ENCODE measurements around the gene FMOD.
A peak's percentile ranks its signal among the peaks of the same experiment; 100 is the strongest.
"Not testable (repeated sequence)": the region's sequence is repeated elsewhere in the genome, so short reads cannot be mapped to it uniquely, and the experiment has no call there.

FMOD gene

GRCh38 chr1:203325026-203325417 lies 25.9 kb downstream of the FMOD start:
- DNase-seq: no peak

- DNase-seq: no peak
Measured at GRCh38 chr1:203324105-203325025, 26.6 kb downstream of the FMOD start.

- DNase-seq: no peak
Measured at GRCh38 chr1:203323587-203323986, 27.3 kb downstream of the FMOD start.

- no peak for DNase-seq
Measured at GRCh38 chr1:203322500-203323179, 28.3 kb downstream of the FMOD start.

- no peak for DNase-seq
Measured at GRCh38 chr1:203321273-203322052, 29.5 kb downstream of the FMOD start.

GRCh38 chr1:203320591-203321272 lies 30.2 kb downstream of the FMOD start:
- DNase-seq: no peak

GRCh38 chr1:203318229-203318517 lies 32.7 kb downstream of the FMOD start:
- DNase-seq: no peak

- no peak for DNase-seq
Measured at GRCh38 chr1:203317429-203318228, 33.3 kb downstream of the FMOD start.

- DNase-seq: no peak
Measured at GRCh38 chr1:203316626-203317093, 34.3 kb downstream of the FMOD start.

- DNase-seq: not testable (repeated sequence)
Measured at GRCh38 chr1:203314025-203314759, 36.7 kb downstream of the FMOD start.

- DNase-seq: no peak
Measured at GRCh38 chr1:203311368-203312301, 39.3 kb downstream of the FMOD start.

GRCh38 chr1:203308923-203309331 lies 42.0 kb downstream of the FMOD start:
- no peak for DNase-seq

GRCh38 chr1:203308328-203308922 lies 42.5 kb downstream of the FMOD start:
- DNase-seq: no peak

- DNase-seq: no peak
Measured at GRCh38 chr1:203307641-203308126, 43.2 kb downstream of the FMOD start.

GRCh38 chr1:203306965-203307541 lies 43.9 kb downstream of the FMOD start:
- DNase-seq: no peak

- peak; percentile 28 for DNase-seq
Measured at GRCh38 chr1:203306089-203306964, 44.6 kb downstream of the FMOD start.

GRCh38 chr1:203305809-203306088 lies 45.2 kb downstream of the FMOD start:
- DNase-seq: no peak
